K562 (cell line): ENCODE measurements around the gene DOK1. TPM values are rescaled to one million over a fixed set of nuclear protein-coding genes. Genes with fewer than 3 reads are reported as not detected.
A peak's percentile ranks its signal among the peaks of the same experiment; 100 is the strongest.

Source experiments
- CC2D1A ChIP-seq: fragments of 450-650 bp; IDR thresholded peaks from 2 replicates; pipeline ENCODE4 v1.6.1; 2017; ENCODE audit warnings: mild to moderate bottlenecking
- CEBPG ChIP-seq, 3 experiments: fragments of 200-800 bp in 1 of 3; sonication (Bioruptor generic) in 1 of 3; sonication (generic) in 1 of 3; formaldehyde crosslinking in 1 of 3; IDR thresholded peaks in 2 of 3; conservative IDR thresholded peaks in 1 of 3; 2 replicates each; pipeline versions ENCODE4 v1.6.1 to v1.8.0; 2016 to 2022; ENCODE audit warnings: missing compliant biosample characterization in 2 of 3, missing genetic modification characterization in 2 of 3, mild to moderate bottlenecking in 1 of 3, missing genetic modification reagents in 1 of 3
- ESRRA ChIP-seq: fragments of 450-650 bp; IDR thresholded peaks from 2 replicates; pipeline ENCODE4 v1.6.1; 2014; ENCODE audit warnings: low read depth, mild to moderate bottlenecking, moderate library complexity, borderline replicate concordance
- ESRRB ChIP-seq: fragments of 250-450 bp; sonication (Bioruptor Pico); IDR thresholded peaks from 2 replicates; pipeline ENCODE4 v1.5.0; 2020; ENCODE audit warnings: mild to moderate bottlenecking, moderate library complexity, borderline replicate concordance
- EZH2 ChIP-seq: IDR thresholded peaks from 2 replicates; pipeline ENCODE4 v1.6.1; 2012; ENCODE audit warnings: low read depth, mild to moderate bottlenecking, inconsistent platforms, low read length, borderline replicate concordance
- HDAC2 ChIP-seq: fragments of 450-650 bp; IDR thresholded peaks from 2 replicates; pipeline ENCODE4 v1.6.1; 2016; ENCODE audit warnings: mild to moderate bottlenecking
- MCM3 ChIP-seq: fragments of 450-650 bp; IDR thresholded peaks from 2 replicates; pipeline ENCODE4 v1.6.1; 2016
- NR2C1 ChIP-seq, 2 experiments: fragments of 450-650 bp; IDR thresholded peaks; 2 replicates each; pipeline ENCODE4 v1.6.1; 2017; ENCODE audit warnings: mild to moderate bottlenecking in 2 of 2, antibody characterized with exemption in 1 of 2, inconsistent platforms in 1 of 2, missing compliant biosample characterization in 1 of 2, missing genetic modification characterization in 1 of 2
- NR2F6 ChIP-seq: fragments of 450-650 bp; formaldehyde crosslinking; IDR thresholded peaks from 2 replicates; pipeline ENCODE4 v1.4.0; 2020; ENCODE audit warnings: mild to moderate bottlenecking
- PHF8 ChIP-seq: fragments of 200-600 bp; sonication (generic); IDR thresholded peaks from 2 replicates; pipeline ENCODE4 v1.6.1; 2012; ENCODE audit warnings: mixed run types, mild to moderate bottlenecking, inconsistent platforms, low read length, moderate library complexity, borderline replicate concordance
- PML ChIP-seq: IDR thresholded peaks from 2 replicates; pipeline ENCODE4 v1.6.1; 2012; ENCODE audit warnings: low read length, inconsistent platforms
- POLR2B ChIP-seq: fragments of 450-650 bp; IDR thresholded peaks from 2 replicates; pipeline ENCODE4 v1.6.1; 2018; ENCODE audit warnings: low read depth; ENCODE audit not compliant: partially characterized antibody
- PRPF4 ChIP-seq: fragments of 200-400 bp; formaldehyde crosslinking; IDR thresholded peaks from one replicate; pipeline ENCODE4 v1.6.1; 2017; ENCODE audit warnings: low read length, low read depth, mild to moderate bottlenecking; ENCODE audit not compliant: insufficient read depth, poor library complexity, severe bottlenecking
- RFX1 ChIP-seq: fragments of 450-650 bp; IDR thresholded peaks from 2 replicates; pipeline ENCODE4 v1.6.1; 2016; ENCODE audit warnings: mild to moderate bottlenecking, moderate library complexity
- SREBF2 ChIP-seq: sonication (generic); formaldehyde crosslinking; IDR thresholded peaks from 2 replicates; pipeline ENCODE4 v1.4.0; 2020; ENCODE audit warnings: mild to moderate bottlenecking, missing genetic modification reagents
- STAT5A ChIP-seq: IDR thresholded peaks from 2 replicates; pipeline ENCODE4 v1.6.1; 2012; ENCODE audit warnings: low read length, inconsistent platforms, borderline replicate concordance
- TEAD4 ChIP-seq, 2 experiments: sonication (generic) in 1 of 2; formaldehyde crosslinking in 1 of 2; IDR thresholded peaks; 2 replicates each; pipeline versions ENCODE4 v1.6.1 to v1.8.0; 2012 to 2022; ENCODE audit warnings: borderline replicate concordance in 1 of 2, inconsistent platforms in 1 of 2, low read length in 1 of 2, mild to moderate bottlenecking in 1 of 2, missing genetic modification reagents in 1 of 2
- ZNF165 ChIP-seq: fragments of 250-450 bp; sonication (Bioruptor Pico); IDR thresholded peaks from 2 replicates; pipeline ENCODE4 v1.4.0; 2020; ENCODE audit warnings: borderline replicate concordance
- ZNF23 ChIP-seq: fragments of 250-450 bp; sonication (Bioruptor Pico); IDR thresholded peaks from 2 replicates; pipeline ENCODE4 v1.4.0; 2020; ENCODE audit warnings: mild to moderate bottlenecking
- ZNF512 ChIP-seq: IDR thresholded peaks from 2 replicates; pipeline ENCODE4 v1.6.1; 2016; ENCODE audit warnings: missing genetic modification characterization, missing compliant biosample characterization
- polyA plus RNA-seq, 8 experiments: library from polyadenylated mRNA; depleted of rRNA in 4 of 8; stranded (reverse) in 5 of 8; unstranded in 3 of 8; fragments of >200 nt; fragmentation: Nextera tagmentation in 2 of 8; fragmentation: Illumina TruSeq in 1 of 8; extraction: Ambion mirVana in 2 of 8; extraction: Trizol in 1 of 8; gene quantifications; 2 replicates each; pipeline versions ENCODE4 v1.2.1 to v1.2.3, GENCODE V29; 2011 to 2014; ENCODE audit warnings: inconsistent platforms in 1 of 8, missing spikeins in 1 of 8
- total RNA-seq, 7 experiments: library from RNA; depleted of rRNA in 6 of 7; stranded (reverse); fragments of >200 nt in 6 of 7; fragmentation: Illumina TruSeq in 2 of 7; extraction: Trizol in 2 of 7; gene quantifications; 2 replicates each; pipeline versions ENCODE4 v1.2.1 to v1.2.3, GENCODE V29; 2011 to 2021; ENCODE audit warnings: low replicate concordance in 1 of 7
- TF ChIP-seq, protein P1 (sequence below): sonication (generic); formaldehyde crosslinking; IDR thresholded peaks from 2 replicates; pipeline ENCODE4 v1.8.1; 2022; ENCODE audit warnings: missing genetic modification reagents
- TF ChIP-seq, protein P2 (sequence below): fragments of 450-650 bp; conservative IDR thresholded peaks from 2 replicates; pipeline ENCODE4 v1.6.1; 2016; ENCODE audit warnings: missing genetic modification characterization, low read depth, mild to moderate bottlenecking, control low read depth, missing compliant biosample characterization
- TF ChIP-seq, protein P3 (sequence below): sonication (generic); formaldehyde crosslinking; IDR thresholded peaks from 2 replicates; pipeline ENCODE4 v1.8.1; 2023; ENCODE audit warnings: mild to moderate bottlenecking, missing genetic modification reagents, moderate library complexity

DOK1 gene
- total and polyA plus RNA-seq, 9 of the 15 experiments (the other 6 are each of a cell fraction or from before 2014, with no cell fraction given): 0.59 to 36.4 (median 16.1) TPM

DNA sequence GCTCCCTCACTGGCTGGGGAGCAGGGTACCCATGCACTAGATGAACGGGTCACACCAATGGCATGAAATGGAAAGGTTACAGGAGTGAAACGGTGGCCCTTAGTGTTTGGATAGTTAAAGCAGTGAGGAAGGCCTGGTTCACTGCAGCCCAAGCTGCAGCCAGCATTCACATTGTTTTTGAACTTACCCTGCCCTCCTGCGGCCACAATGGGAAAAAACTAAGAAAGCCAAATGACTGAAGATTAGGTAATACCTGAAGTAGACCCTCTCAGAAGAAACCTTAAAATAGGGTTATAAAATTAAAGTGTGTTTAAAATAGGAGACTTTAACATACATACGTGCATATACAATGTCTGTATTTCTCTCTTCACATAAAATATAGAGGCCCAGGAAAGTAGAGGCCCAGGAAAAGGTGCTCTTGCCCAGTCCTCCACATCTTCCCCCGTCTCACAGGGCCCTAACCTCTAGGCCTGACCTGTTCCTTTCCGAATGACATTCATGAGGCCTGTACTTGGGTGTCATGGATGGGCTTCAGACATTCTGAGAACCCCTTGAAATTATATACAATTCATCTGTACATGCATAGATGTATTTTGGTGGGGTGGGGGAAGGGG, 33.3 kb downstream of the DOK1 start (continued):
- no peak for TF ChIP-seq POLR2B
- TF ChIP-seq, protein P1, sequence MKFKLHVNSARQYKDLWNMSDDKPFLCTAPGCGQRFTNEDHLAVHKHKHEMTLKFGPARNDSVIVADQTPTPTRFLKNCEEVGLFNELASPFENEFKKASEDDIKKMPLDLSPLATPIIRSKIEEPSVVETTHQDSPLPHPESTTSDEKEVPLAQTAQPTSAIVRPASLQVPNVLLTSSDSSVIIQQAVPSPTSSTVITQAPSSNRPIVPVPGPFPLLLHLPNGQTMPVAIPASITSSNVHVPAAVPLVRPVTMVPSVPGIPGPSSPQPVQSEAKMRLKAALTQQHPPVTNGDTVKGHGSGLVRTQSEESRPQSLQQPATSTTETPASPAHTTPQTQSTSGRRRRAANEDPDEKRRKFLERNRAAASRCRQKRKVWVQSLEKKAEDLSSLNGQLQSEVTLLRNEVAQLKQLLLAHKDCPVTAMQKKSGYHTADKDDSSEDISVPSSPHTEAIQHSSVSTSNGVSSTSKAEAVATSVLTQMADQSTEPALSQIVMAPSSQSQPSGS: no peak
- TF ChIP-seq ESRRA: no peak
- TF ChIP-seq PHF8: no peak
- no peak for TF ChIP-seq MCM3
- TF ChIP-seq SREBF2 (CRISPR knock-in tag): no peak
- TF ChIP-seq NR2C1 (IDR thresholded peaks at IDR 0.05): no peak
- no peak for TF ChIP-seq NR2C1 (tag; IDR thresholded peaks at IDR 0.05)
- TF ChIP-seq ZNF23 (CRISPR knock-in tag): no peak
- TF ChIP-seq, protein P2, sequence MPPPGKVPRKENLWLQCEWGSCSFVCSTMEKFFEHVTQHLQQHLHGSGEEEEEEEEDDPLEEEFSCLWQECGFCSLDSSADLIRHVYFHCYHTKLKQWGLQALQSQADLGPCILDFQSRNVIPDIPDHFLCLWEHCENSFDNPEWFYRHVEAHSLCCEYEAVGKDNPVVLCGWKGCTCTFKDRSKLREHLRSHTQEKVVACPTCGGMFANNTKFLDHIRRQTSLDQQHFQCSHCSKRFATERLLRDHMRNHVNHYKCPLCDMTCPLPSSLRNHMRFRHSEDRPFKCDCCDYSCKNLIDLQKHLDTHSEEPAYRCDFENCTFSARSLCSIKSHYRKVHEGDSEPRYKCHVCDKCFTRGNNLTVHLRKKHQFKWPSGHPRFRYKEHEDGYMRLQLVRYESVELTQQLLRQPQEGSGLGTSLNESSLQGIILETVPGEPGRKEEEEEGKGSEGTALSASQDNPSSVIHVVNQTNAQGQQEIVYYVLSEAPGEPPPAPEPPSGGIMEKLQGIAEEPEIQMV: no peak
- TF ChIP-seq CEBPG (CRISPR knock-in tag; IDR thresholded peaks at IDR 0.05): no peak
- TF ChIP-seq CEBPG (tag; conservative IDR thresholded peaks at IDR 0.05 in 1 of 2, IDR thresholded peaks at IDR 0.05 in 1 of 2): peak; percentile 50 to 67; a peak in 3 of 4 replicates
- no peak for TF ChIP-seq EZH2
- TF ChIP-seq, protein P3, sequence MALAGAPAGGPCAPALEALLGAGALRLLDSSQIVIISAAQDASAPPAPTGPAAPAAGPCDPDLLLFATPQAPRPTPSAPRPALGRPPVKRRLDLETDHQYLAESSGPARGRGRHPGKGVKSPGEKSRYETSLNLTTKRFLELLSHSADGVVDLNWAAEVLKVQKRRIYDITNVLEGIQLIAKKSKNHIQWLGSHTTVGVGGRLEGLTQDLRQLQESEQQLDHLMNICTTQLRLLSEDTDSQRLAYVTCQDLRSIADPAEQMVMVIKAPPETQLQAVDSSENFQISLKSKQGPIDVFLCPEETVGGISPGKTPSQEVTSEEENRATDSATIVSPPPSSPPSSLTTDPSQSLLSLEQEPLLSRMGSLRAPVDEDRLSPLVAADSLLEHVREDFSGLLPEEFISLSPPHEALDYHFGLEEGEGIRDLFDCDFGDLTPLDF (CRISPR knock-in tag): no peak
- TF ChIP-seq ZNF165: no peak
- TF ChIP-seq PRPF4: no peak
- no peak for TF ChIP-seq ESRRB (CRISPR knock-in tag)
- 0 out of 2 replicates have a peak, but pooled peaks have one; percentile 26 for TF ChIP-seq CC2D1A
- TF ChIP-seq HDAC2: no peak
- no peak for TF ChIP-seq RFX1
- TF ChIP-seq TEAD4 (IDR thresholded peaks at IDR 0.05; ENCODE audit: low read length): no peak
- no peak for TF ChIP-seq TEAD4 (CRISPR knock-in tag; IDR thresholded peaks at IDR 0.05; ENCODE audit: borderline replicate concordance)
- no peak for TF ChIP-seq NR2F6
- no peak for TF ChIP-seq ZNF512 (tag)
- no peak for TF ChIP-seq STAT5A
- no peak for TF ChIP-seq PML
